H1 (cell line): ENCODE data around the gene SEMA6A. TPM values are rescaled to one million over a fixed set of nuclear protein-coding genes. Genes with fewer than 3 reads are reported as not detected.
A peak's percentile ranks its signal among the peaks of the same experiment; 100 is the strongest.

ENCODE experiments used
- CTCF ChIA-PET: fragments of 300-600 bp; sonication (Branson Sonifier 250); formaldehyde crosslinking; loops from one replicate; lab custom pipeline; 2021; ENCODE audit not compliant: partially characterized antibody; lab: Charles Lee
- POLR2A ChIA-PET: fragments of 300-600 bp; sonication (Branson Sonifier 250); formaldehyde crosslinking; loops from one replicate; lab custom pipeline; 2021; ENCODE audit warnings: inconsistent platforms; ENCODE audit not compliant: partially characterized antibody; lab: Charles Lee
- DNase-seq, 2 experiments: peaks; one replicate each; pipeline versions ENCODE4 v3.0.0 to v3.0.0-alpha.2; 2010 to 2022; ENCODE audit warnings: low spot score in 2 of 2, low read depth in 1 of 2, mixed read lengths in 1 of 2
- FAIRE-seq: peaks from 2 replicates; lab custom pipeline; 2011; peaks lifted over from hg19 to GRCh38; lab: Jason Lieb, UNC
- H2AFZ ChIP-seq: 2 replicates; pipeline ENCODE4 v1.8.1; 2012; ENCODE audit warnings: low read length, inconsistent platforms
- H2AK5ac ChIP-seq: 2 replicates; pipeline ENCODE4 v1.6.1; 2013; ENCODE audit warnings: low read depth, low read length
- H2BK120ac ChIP-seq: replicated peaks from 2 replicates; pipeline ENCODE3; 2013; ENCODE audit warnings: low read depth, low read length, inconsistent platforms
- H2BK12ac ChIP-seq: 2 replicates; pipeline ENCODE4 v1.6.1; 2013; ENCODE audit warnings: low read depth, low read length
- H2BK15ac ChIP-seq: 2 replicates; pipeline ENCODE4 v1.6.1; 2013; ENCODE audit warnings: low read length
- H2BK20ac ChIP-seq: 2 replicates; pipeline ENCODE4 v1.6.1; 2013; ENCODE audit warnings: low read length
- H2BK5ac ChIP-seq: 2 replicates; pipeline ENCODE4 v1.6.1; 2013; ENCODE audit warnings: low read depth, low read length
- H3K14ac ChIP-seq: 2 replicates; pipeline ENCODE4 v1.6.1; 2013; ENCODE audit warnings: inconsistent platforms; ENCODE audit not compliant: insufficient read length
- H3K18ac ChIP-seq: 2 replicates; pipeline ENCODE4 v1.6.1; 2013; ENCODE audit warnings: low read length; ENCODE audit errors: extremely low read depth
- H3K23ac ChIP-seq: 2 replicates; pipeline ENCODE4 v1.6.1; 2013; ENCODE audit warnings: inconsistent platforms; ENCODE audit not compliant: insufficient read length
- H3K23me2 ChIP-seq: 2 replicates; pipeline ENCODE4 v1.6.1; 2013; ENCODE audit warnings: low read depth, low read length
- H3K27ac ChIP-seq: 2 replicates; pipeline ENCODE4 v1.6.1; 2011; ENCODE audit warnings: low read depth, low read length, inconsistent platforms
- H3K27me3 ChIP-seq, 4 experiments: replicated peaks in 1 of 4; 1 replicate in 1 of 4; 2 replicates in 3 of 4; pipeline versions ENCODE4 v1.6.1 to v1.8.1; 2011 to 2013; ENCODE audit warnings: low read length in 3 of 4, mild to moderate bottlenecking in 3 of 4, inconsistent platforms in 2 of 4, mixed read lengths in 2 of 4, moderate library complexity in 1 of 4; ENCODE audit not compliant: control insufficient read depth in 3 of 4, insufficient read depth in 3 of 4; ENCODE audit errors: extremely low read depth in 1 of 4
- H3K36me3 ChIP-seq, 4 experiments: 2 replicates each; pipeline versions ENCODE4 v1.6.1 to v1.8.1; 2011 to 2013; ENCODE audit warnings: mild to moderate bottlenecking in 4 of 4, low read length in 3 of 4, moderate library complexity in 2 of 4, control low read depth in 1 of 4, inconsistent platforms in 1 of 4; ENCODE audit not compliant: insufficient read depth in 4 of 4, control insufficient read depth in 2 of 4
- H3K4ac ChIP-seq: replicated peaks from 2 replicates; pipeline ENCODE3; 2013; ENCODE audit warnings: low read length, low read depth, mixed read lengths, inconsistent platforms; ENCODE audit not compliant: insufficient read length
- H3K4me1 ChIP-seq, 4 experiments: replicated peaks in 1 of 4; 1 replicate in 1 of 4; 2 replicates in 3 of 4; pipeline versions ENCODE4 v1.6.1 to v1.8.1; 2011 to 2013; ENCODE audit warnings: low read length in 3 of 4, inconsistent platforms in 2 of 4, mixed read lengths in 1 of 4; ENCODE audit not compliant: insufficient read depth in 4 of 4, control insufficient read depth in 3 of 4
- H3K4me2 ChIP-seq, 2 experiments: 2 replicates each; pipeline versions ENCODE4 v1.6.1 to v1.8.1; 2011 to 2013; ENCODE audit warnings: low read depth in 2 of 2, low read length in 2 of 2, control low read depth in 1 of 2, inconsistent platforms in 1 of 2, mild to moderate bottlenecking in 1 of 2; ENCODE audit not compliant: insufficient read depth in 1 of 2
- H3K4me3 ChIP-seq, 4 experiments: fragments of 200-600, 300-600 bp in 1 of 4; sonication (generic), shearing (Covaris generic), sonication (Bioruptor Twin) in 1 of 4; 2 replicates each; pipeline versions ENCODE4 v1.5.1 to v1.8.1; 2011 to 2016; ENCODE audit warnings: low read length in 4 of 4, low read depth in 3 of 4, control low read depth in 2 of 4, inconsistent platforms in 2 of 4, mild to moderate bottlenecking in 2 of 4, mixed read lengths in 1 of 4, moderate library complexity in 1 of 4; ENCODE audit not compliant: insufficient read depth in 2 of 4; ENCODE audit errors: extremely low read depth in 1 of 4
- H3K56ac ChIP-seq: replicated peaks from 2 replicates; pipeline ENCODE3; 2013; ENCODE audit warnings: low read depth, mild to moderate bottlenecking, mixed read lengths, low read length, inconsistent platforms; ENCODE audit not compliant: insufficient read length
- H3K79me1 ChIP-seq: 2 replicates; pipeline ENCODE4 v1.6.1; 2013; ENCODE audit warnings: low read depth, low read length, control low read depth
- H3K79me2 ChIP-seq, 2 experiments: 2 replicates each; pipeline versions ENCODE4 v1.6.1 to v1.8.1; 2012 to 2013; ENCODE audit warnings: low read length in 2 of 2, mild to moderate bottlenecking in 2 of 2, inconsistent platforms in 1 of 2; ENCODE audit not compliant: insufficient read depth in 2 of 2, control insufficient read depth in 1 of 2
- H3K9ac ChIP-seq, 4 experiments: replicated peaks in 1 of 4; 1 replicate in 1 of 4; 2 replicates in 3 of 4; pipeline versions ENCODE4 v1.6.1 to v1.8.1; 2011 to 2013; ENCODE audit warnings: low read depth in 3 of 4, low read length in 3 of 4, control low read depth in 2 of 4, mild to moderate bottlenecking in 2 of 4, moderate library complexity in 2 of 4, inconsistent platforms in 1 of 4; ENCODE audit errors: extremely low read depth in 1 of 4
- H3K9me3 ChIP-seq, 2 experiments: 2 replicates each; pipeline versions ENCODE4 v1.6.1 to v1.8.1; 2012 to 2013; ENCODE audit warnings: mild to moderate bottlenecking in 2 of 2, moderate library complexity in 2 of 2, control low read depth in 1 of 2, inconsistent platforms in 1 of 2, low read depth in 1 of 2, low read length in 1 of 2, mixed read lengths in 1 of 2; ENCODE audit not compliant: insufficient read depth in 2 of 2
- H4K20me1 ChIP-seq, 2 experiments: replicated peaks in 1 of 2; 2 replicates each; pipeline versions ENCODE3 to v1.8.1; 2011 to 2013; ENCODE audit warnings: inconsistent platforms in 2 of 2, low read length in 2 of 2, mild to moderate bottlenecking in 1 of 2; ENCODE audit not compliant: insufficient read depth in 2 of 2, control insufficient read depth in 1 of 2
- H4K5ac ChIP-seq: 2 replicates; pipeline ENCODE4 v1.6.1; 2013; ENCODE audit warnings: low read length, low read depth, mixed read lengths, inconsistent platforms; ENCODE audit not compliant: insufficient read length
- H4K8ac ChIP-seq: 2 replicates; pipeline ENCODE4 v1.8.0; 2013; ENCODE audit warnings: mild to moderate bottlenecking, moderate library complexity, low read length, inconsistent platforms; ENCODE audit not compliant: insufficient read depth; ENCODE audit errors: extremely low read depth
- H4K91ac ChIP-seq: replicated peaks from 2 replicates; pipeline ENCODE3; 2013; ENCODE audit warnings: low read length, mixed read lengths, inconsistent platforms; ENCODE audit not compliant: insufficient read length
- EP300 ChIP-seq, 2 experiments: IDR thresholded peaks; 1 replicate in 1 of 2; 2 replicates in 1 of 2; pipeline ENCODE4 v1.6.1; 2011 to 2012; ENCODE audit warnings: low read depth in 2 of 2, low read length in 2 of 2, mild to moderate bottlenecking in 2 of 2, borderline replicate concordance in 1 of 2, inconsistent platforms in 1 of 2, moderate library complexity in 1 of 2
- POLR2AphosphoS5 ChIP-seq: IDR thresholded peaks from 2 replicates; pipeline ENCODE4 v1.6.1; 2011; ENCODE audit warnings: low read depth, low read length
- SP1 ChIP-seq: IDR thresholded peaks from 2 replicates; pipeline ENCODE4 v1.6.1; 2011; ENCODE audit warnings: low read depth, low read length
- WGBS, 2 experiments: shearing (Covaris generic) in 1 of 2; methylation state at CpG; one replicate each; pipeline versions ENCODE4 v1.1.6 to v1.1.7; 2013 to 2015; ENCODE audit warnings: low lambda C conversion rate in 2 of 2, mixed read lengths in 2 of 2, inconsistent platforms in 1 of 2, low coverage in 1 of 2, missing lambda C conversion rate in 1 of 2; ENCODE audit not compliant: insufficient replicate concordance in 2 of 2, insufficient coverage in 1 of 2, insufficient read length in 1 of 2; ENCODE audit errors: extremely low coverage in 1 of 2, missing lambda C conversion rate in 1 of 2; 5-methylcytosine and 5-hydroxymethylcytosine counted together
- polyA plus RNA-seq, 7 experiments: library from polyadenylated mRNA; depleted of rRNA in 3 of 7; stranded (reverse) in 5 of 7; unstranded in 2 of 7; fragments of >200 nt in 5 of 7; fragments of 200-250 nt in 2 of 7; gene quantifications; 1 replicate in 5 of 7; 2 replicates in 1 of 7; 4 replicates in 1 of 7; pipeline versions ENCODE4 v1.2.1 to v1.2.3, GENCODE V29; 2011 to 2013; ENCODE audit warnings: missing spikeins in 2 of 7, mixed read lengths in 2 of 7
- total RNA-seq: library from RNA; stranded (reverse); fragmentation: NEBNext Ultra II Directional; extraction: Animal tissue kit (Norgen Biotek cat#: 25700); gene quantifications from 2 replicates; pipeline ENCODE4 v1.2.1, GENCODE V29; 2021

The SEMA6A gene
- total and polyA plus RNA-seq, 2 of the 8 experiments (the other 6 are each of a cell fraction or from before 2014, with no cell fraction given), result 78.3 to 277 TPM

- Histone ChIP-seq H3K9me3 (no peaks in the 10 kb centered on the region), H3K4me1 (peaks cover 1 to 15% (median 10%) of the 10 kb centered on the region in 4 experiments), H3K4me2 (peak overlapping the region in 1 of 2 experiments; percentile 10; a peak in 1 of 4 replicates), H4K8ac (no peak overlapping the region), H3K79me1 (peaks cover 14% of the 10 kb centered on the region), H4K20me1 (peaks cover 36 to 51% of the 10 kb centered on the region in 2 experiments), H3K27ac (no peak overlapping the region), H2AFZ (no peak overlapping the region), H3K18ac (no peak overlapping the region), H3K4ac (no peak overlapping the region), H2BK20ac (no peak overlapping the region), H3K4me3 (no peak overlapping the region), H2BK15ac (no peak overlapping the region), H3K23me2 (no peaks in the 10 kb centered on the region), H3K14ac (no peak overlapping the region), H3K56ac (no peak overlapping the region), H3K9ac (no peak overlapping the region), H3K23ac (no peak overlapping the region), H2BK5ac (no peak overlapping the region), H4K5ac (no peak overlapping the region), H3K27me3 (peaks cover 0 to 2% (median 0%) of the 10 kb centered on the region in 4 experiments; a peak in 1 of 7 replicates), H3K36me3 (no peaks in the 10 kb centered on the region), H4K91ac (no peak overlapping the region), H3K79me2 (peaks cover 83 to 100% of the 10 kb centered on the region in 2 experiments), H2BK12ac (no peak overlapping the region), H2BK120ac (no peak overlapping the region), H2AK5ac (no peak overlapping the region)
- POLR2A ChIA-PET, result no interaction called here
- 92% methylated on average over 5 of the region's 5 CpGs; no CpG with 5 or more reads in 1 of the 2 experiments for WGBS, 2 experiments
- 0 out of 2 replicates have a peak, but pooled peaks have one; percentile 48 for TF ChIP-seq POLR2AphosphoS5
- TF ChIP-seq EP300 (IDR thresholded peaks at IDR 0.05; ENCODE audit: borderline replicate concordance in 1 of 2, low read depth in 2 of 2, low read length in 2 of 2), result no peak
- no peak for TF ChIP-seq SP1
- FAIRE-seq (no peak), DNase-seq (no peak)
- CTCF ChIA-PET, result interaction anchor here (1.6 kb wide), 1 partner anchor 11 kb away, joined by 3 read pairs; no protein-coding TSS in a partner anchor
Observed at GRCh38 chr5:116521173-116521872, 53.3 kb downstream of the SEMA6A start.
